Right lobe of liver (tissue), 6 donors: ENCODE results near the gene MCM8. TPM values are rescaled to one million over a fixed set of nuclear protein-coding genes. Genes with fewer than 3 reads are reported as not detected.
A peak's percentile ranks its signal among the peaks of the same experiment; 100 is the strongest.

ENCODE experiments used
- ATAC-seq, 4 donors: fragments of 200-7000 bp; cut with Tn5 transposase; one replicate each; pipeline ENCODE4 v1.9.1; 2020; ENCODE audit warnings: mild to moderate bottlenecking in 4 of 4, moderate library complexity in 4 of 4
- DNase-seq, 3 donors: peaks; one replicate each; pipeline ENCODE4 v3.0.0-alpha.2; 2020
- H3K27ac ChIP-seq, 3 donors: fragments of 200-600 bp; one replicate each; pipeline ENCODE4 v1.8.0; 2022
- H3K27me3 ChIP-seq, 2 donors: fragments of 200-600 bp; one replicate each; pipeline ENCODE4 v1.8.0; 2022
- H3K36me3 ChIP-seq, 4 donors: fragments of 200-600 bp; sonication (generic) in 1 of 4; one replicate each; pipeline versions ENCODE4 v1.5.1 to v1.8.0; 2017 to 2022; ENCODE audit warnings: control low read depth in 1 of 4
- H3K4me1 ChIP-seq, 4 donors: fragments of 200-600 bp; sonication (generic) in 1 of 4; one replicate each; pipeline versions ENCODE4 v1.5.1 to v1.8.0; 2017 to 2022; ENCODE audit warnings: control low read depth in 1 of 4
- H3K4me3 ChIP-seq, 3 donors: fragments of 200-600 bp; one replicate each; pipeline ENCODE4 v1.8.0; 2022
- H3K9me3 ChIP-seq, 4 donors: fragments of 200-600 bp; sonication (generic) in 1 of 4; one replicate each; pipeline versions ENCODE4 v1.5.1 to v1.8.0; 2017 to 2022; ENCODE audit warnings: control low read depth in 1 of 4
- CTCF ChIP-seq, 4 donors: fragments of 200-600 bp in 3 of 4; fragments of 450-650 bp in 1 of 4; IDR thresholded peaks; one replicate each; pipeline versions ENCODE4 v1.5.1 to v1.8.0; 2016 to 2022; ENCODE audit warnings: antibody characterized with exemption in 4 of 4, mild to moderate bottlenecking in 2 of 4
- POLR2A ChIP-seq: fragments of 450-650 bp; IDR thresholded peaks from one replicate; pipeline ENCODE4 v1.6.1; 2017; ENCODE audit warnings: antibody characterized with exemption, mild to moderate bottlenecking
- WGBS: methylation state at CpG from one replicate; pipeline ENCODE4 v1.1.6; 2018; ENCODE audit warnings: low coverage, low lambda C conversion rate; ENCODE audit not compliant: insufficient coverage; ENCODE audit errors: missing lambda C conversion rate; 5-methylcytosine and 5-hydroxymethylcytosine counted together
- intact Hi-C, 2 donors: fragments of 100-400 bp; cut with DNase I; formaldehyde crosslinking; loops; one replicate each; pipeline versions ENCODE4 v1.11.2 to v1.14.1; 2022
- total RNA-seq, 6 experiments: library from RNA; depleted of rRNA in 2 of 6; stranded (reverse); fragments of >200 nt in 2 of 6; fragmentation: NEBNext Ultra II Directional in 3 of 6; extraction: Animal tissue kit (Norgen Biotek cat#: 25700) in 3 of 6; gene quantifications; one replicate each; pipeline versions ENCODE4 v1.1.0 to v1.2.4, GENCODE V29; 2016 to 2023
- donor health status: DM: no; HTN: yes; CAD: no.
- donor health status: DM: no; HTN: no; CAD: no.
- donor health status: DM: no; HTN: no; CAD: no.
- donor health status: DM: no; HTN: yes; CAD: no.
- donor health status: DM: no; HTN: yes; CAD: no.

Gene MCM8
- total RNA-seq, 6 experiments from 2014 or later, result 1.4 to 2.5 (median 1.6) TPM

GRCh38 chr20:5949943-5950270, 545 bp upstream of the MCM8 start:
- TF ChIP-seq POLR2A (no peak), CTCF (IDR thresholded peaks at IDR 0.05) (no peak)
- Histone ChIP-seq H3K27me3 (no peaks in the 10 kb centered on the region), H3K27ac (peak overlapping the region in 1 of 3 donors; percentile 31), H3K9me3 (no peaks in the 10 kb centered on the region), H3K4me3 (peak overlapping the region; percentile 86 to 98 (median 93)), H3K4me1 (peaks cover 0 to 15% (median 2%) of the 10 kb centered on the region in 4 donors), H3K36me3 (peaks cover 0 to 23% (median 8%) of the 10 kb centered on the region in 4 donors)
- WGBS, result under 1% methylated on average over 10 of the region's 11 CpGs
- ATAC-seq, result no peak
- intact Hi-C loops, result no loop called here
- no peak for DNase-seq

DNA sequence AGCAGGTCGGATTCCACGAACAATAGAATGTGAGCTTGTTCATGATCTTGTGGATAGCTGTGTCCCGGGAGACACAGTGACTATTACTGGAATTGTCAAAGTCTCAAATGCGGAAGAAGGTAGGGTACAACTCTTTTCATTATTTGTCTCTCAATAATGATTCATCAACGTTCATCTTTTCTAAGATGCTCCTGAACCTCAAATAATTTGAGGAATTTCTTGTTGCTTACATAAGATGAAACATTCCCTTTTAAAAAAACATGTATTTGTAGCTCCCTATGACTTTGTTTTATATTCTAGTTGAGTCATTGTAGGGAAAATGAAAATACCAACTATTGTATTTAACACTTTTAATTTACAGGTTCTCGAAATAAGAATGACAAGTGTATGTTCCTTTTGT, 17.0 kb downstream of the MCM8 start:
- no peak overlapping the region for H3K4me3 ChIP-seq
- no peaks in the 10 kb centered on the region for H3K9me3 ChIP-seq
- WGBS, result 97% methylated on average over 6 of the region's 6 CpGs
- no peaks in the 10 kb centered on the region for H3K4me1 ChIP-seq
- intact Hi-C loops, result no loop called here
- DNase-seq, result no peak
- H3K36me3 ChIP-seq, result peaks cover 0 to 7% (median 3%) of the 10 kb centered on the region in 4 donors
- no peak for ATAC-seq
- H3K27ac ChIP-seq, result no peak overlapping the region
- no peaks in the 10 kb centered on the region for H3K27me3 ChIP-seq
- TF ChIP-seq POLR2A (no peak), CTCF (IDR thresholded peaks at IDR 0.05) (no peak)

DNA sequence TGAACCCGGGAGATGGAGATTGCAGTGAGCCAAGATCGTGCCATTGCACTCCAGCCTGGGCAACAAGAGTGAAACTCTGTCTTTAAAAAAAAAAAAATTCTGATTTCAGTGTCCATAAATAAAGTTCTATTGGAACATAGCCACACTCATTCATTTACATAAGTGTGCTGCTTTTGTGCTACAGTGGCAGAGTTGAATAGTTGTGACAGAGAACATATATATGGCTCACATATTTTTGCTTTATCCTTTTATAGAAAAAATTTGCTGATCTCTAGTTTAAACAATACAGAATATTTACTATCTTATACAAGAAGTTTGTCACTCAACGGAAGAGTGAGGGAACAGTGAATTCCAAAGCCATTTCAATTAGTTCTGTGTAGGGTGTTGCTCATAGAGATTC, 18.0 kb downstream of the MCM8 start:
- Histone ChIP-seq H3K27me3 (no peaks in the 10 kb centered on the region), H3K27ac (no peak overlapping the region), H3K4me3 (no peak overlapping the region), H3K36me3 (peaks cover 0 to 7% (median 3%) of the 10 kb centered on the region in 4 donors), H3K9me3 (no peaks in the 10 kb centered on the region), H3K4me1 (no peaks in the 10 kb centered on the region)
- DNase-seq (no peak), ATAC-seq (no peak)
- TF ChIP-seq CTCF (IDR thresholded peaks at IDR 0.05), result no peak
- TF ChIP-seq POLR2A, result no peak
- intact Hi-C loops, result no loop called here
- 90% methylated on average over 2 of the region's 3 CpGs for WGBS

DNA sequence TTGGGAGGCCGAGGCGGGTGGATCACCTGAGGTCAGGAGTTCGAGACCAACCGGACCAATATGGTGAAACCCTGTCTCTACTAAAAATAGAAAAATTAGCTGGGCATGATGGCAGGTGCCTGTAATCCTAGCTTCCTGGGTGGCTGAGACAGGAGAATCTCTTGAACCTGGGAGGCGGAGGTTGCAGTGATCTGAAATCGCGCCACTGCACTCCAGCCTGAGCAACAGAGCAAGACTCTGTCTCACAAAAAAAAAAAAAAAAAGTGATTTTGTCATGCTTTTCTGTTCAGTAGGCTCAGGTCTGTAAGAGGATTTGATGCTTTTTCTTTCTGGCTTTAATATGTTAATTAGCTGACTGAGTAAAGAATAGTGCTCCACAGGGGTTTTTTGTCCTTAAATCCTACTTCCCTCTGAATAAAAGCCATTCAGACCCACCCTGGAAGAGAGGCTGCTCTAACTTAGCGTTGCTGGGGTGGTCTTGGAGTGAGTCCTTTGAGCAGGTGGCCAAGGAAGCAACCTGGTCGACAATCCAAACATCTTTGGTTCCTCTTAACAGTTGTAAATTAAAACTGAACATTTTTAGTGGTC, 19.0 kb downstream of the MCM8 start:
- peaks cover 0 to 7% (median 3%) of the 10 kb centered on the region in 4 donors for H3K36me3 ChIP-seq
- ATAC-seq (no peak), DNase-seq (no peak)
- H3K9me3 ChIP-seq, result no peaks in the 10 kb centered on the region
- intact Hi-C loops, result no loop called here
- H3K4me1 ChIP-seq, result no peaks in the 10 kb centered on the region
- no peak overlapping the region for H3K4me3 ChIP-seq
- H3K27me3 ChIP-seq, result no peaks in the 10 kb centered on the region
- no peak overlapping the region for H3K27ac ChIP-seq
- WGBS, result 81% methylated on average over 8 of the region's 9 CpGs
- TF ChIP-seq CTCF (IDR thresholded peaks at IDR 0.05) (no peak), POLR2A (no peak)

- H3K27me3 ChIP-seq, result no peaks in the 10 kb centered on the region
- DNase-seq, result no peak
- intact Hi-C loops, result no loop called here
- no peak for ATAC-seq
- H3K4me1 ChIP-seq, result no peaks in the 10 kb centered on the region
- no peak overlapping the region for H3K4me3 ChIP-seq
- H3K9me3 ChIP-seq, result no peaks in the 10 kb centered on the region
- peaks cover 0 to 7% (median 3%) of the 10 kb centered on the region in 4 donors for H3K36me3 ChIP-seq
- H3K27ac ChIP-seq, result no peak overlapping the region
- TF ChIP-seq POLR2A (no peak), CTCF (IDR thresholded peaks at IDR 0.05) (no peak)
These were observed 19.5 kb downstream of the MCM8 start for GRCh38 chr20:5969940-5970339.
